Measurements from ENCODE around the gene RPTOR. TPM values are rescaled to one million over a fixed set of nuclear protein-coding genes. Genes with fewer than 3 reads are reported as not detected.

The RPTOR gene
- polyA plus RNA-seq, 1 donor (not counting 4 experiments of a cell fraction or from before 2014, with no cell fraction given) = 4.0 TPM

- Histone ChIP-seq H3K27ac (ENCODE audit: control insufficient read depth, insufficient read depth, low read length) (no peak overlapping the region), H3K79me2 (ENCODE audit: control insufficient read depth, insufficient read depth, low read length) (peaks cover 62% of the 10 kb centered on the region), H2AFZ (ENCODE audit: control insufficient read depth, low read length) (no peak overlapping the region), H3K36me3 (ENCODE audit: control insufficient read depth in 2 of 2, extremely low read depth in 1 of 2, insufficient read depth in 2 of 2, low read length in 2 of 2) (no peaks in the 10 kb centered on the region), H3K4me1 (ENCODE audit: control insufficient read depth, extremely low read depth, insufficient read depth, low read length) (no peaks in the 10 kb centered on the region), H3K27me3 (ENCODE audit: control insufficient read depth, extremely low read depth, insufficient read depth, low read length) (no peaks in the 10 kb centered on the region), H3K9ac (ENCODE audit: control insufficient read depth, extremely low read depth, insufficient read depth, low read length) (no peak overlapping the region), H3K4me2 (ENCODE audit: control insufficient read depth, extremely low read depth, insufficient read depth, low read depth, low read length) (no peak overlapping the region), H3K9me1 (ENCODE audit: control insufficient read depth, extremely low read depth, insufficient read depth, low read length) (no peaks in the 10 kb centered on the region), H3K9me3 (ENCODE audit: control insufficient read depth, low read depth, low read length) (no peaks in the 10 kb centered on the region), H4K20me1 (ENCODE audit: control insufficient read depth, extremely low read depth, insufficient read depth, low read length) (peaks cover 6% of the 10 kb centered on the region), H3K4me3 (ENCODE audit: control insufficient read depth in 2 of 3, extremely low read depth in 1 of 3, insufficient read depth in 2 of 3, low read depth in 1 of 3, low read length in 3 of 3) (no peak overlapping the region)
- dilution Hi-C loops (cut with MboI; ENCODE audit: extremely low pct_ligation_motif_present, low sequenced_read_pairs) = no loop called here
- FAIRE-seq (no peak), DNase-seq (ENCODE audit: low read depth, low spot score) (no peak)
- TF ChIP-seq, protein P1, sequence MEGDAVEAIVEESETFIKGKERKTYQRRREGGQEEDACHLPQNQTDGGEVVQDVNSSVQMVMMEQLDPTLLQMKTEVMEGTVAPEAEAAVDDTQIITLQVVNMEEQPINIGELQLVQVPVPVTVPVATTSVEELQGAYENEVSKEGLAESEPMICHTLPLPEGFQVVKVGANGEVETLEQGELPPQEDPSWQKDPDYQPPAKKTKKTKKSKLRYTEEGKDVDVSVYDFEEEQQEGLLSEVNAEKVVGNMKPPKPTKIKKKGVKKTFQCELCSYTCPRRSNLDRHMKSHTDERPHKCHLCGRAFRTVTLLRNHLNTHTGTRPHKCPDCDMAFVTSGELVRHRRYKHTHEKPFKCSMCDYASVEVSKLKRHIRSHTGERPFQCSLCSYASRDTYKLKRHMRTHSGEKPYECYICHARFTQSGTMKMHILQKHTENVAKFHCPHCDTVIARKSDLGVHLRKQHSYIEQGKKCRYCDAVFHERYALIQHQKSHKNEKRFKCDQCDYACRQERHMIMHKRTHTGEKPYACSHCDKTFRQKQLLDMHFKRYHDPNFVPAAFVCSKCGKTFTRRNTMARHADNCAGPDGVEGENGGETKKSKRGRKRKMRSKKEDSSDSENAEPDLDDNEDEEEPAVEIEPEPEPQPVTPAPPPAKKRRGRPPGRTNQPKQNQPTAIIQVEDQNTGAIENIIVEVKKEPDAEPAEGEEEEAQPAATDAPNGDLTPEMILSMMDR (optimal IDR thresholded peaks at IDR 0.05 in 1 of 3, IDR thresholded peaks at IDR 0.05 in 1 of 3, conservative IDR thresholded peaks at IDR 0.05 in 1 of 3; ENCODE audit: extremely low read depth in 1 of 3, insufficient read depth in 2 of 3, low read length in 3 of 3) = no peak
- no peak for TF ChIP-seq EZH2 (IDR thresholded peaks at IDR 0.05; ENCODE audit: low read length)
These were observed 17.0 kb downstream of the RPTOR start for GRCh38 chr17:80561541-80562114.

GRCh38 chr17:80564545-80564944 lies 19.9 kb downstream of the RPTOR start:
- peaks cover 65% of the 10 kb centered on the region for H3K79me2 ChIP-seq (ENCODE audit: control insufficient read depth, insufficient read depth, low read length)
- DNase-seq (ENCODE audit: low read depth, low spot score) (no peak), FAIRE-seq (no peak)
- TF ChIP-seq, protein P1 (optimal IDR thresholded peaks at IDR 0.05 in 1 of 3, IDR thresholded peaks at IDR 0.05 in 1 of 3, conservative IDR thresholded peaks at IDR 0.05 in 1 of 3; ENCODE audit: extremely low read depth in 1 of 3, insufficient read depth in 2 of 3, low read length in 3 of 3) = no peak
- no peak for TF ChIP-seq EZH2 (IDR thresholded peaks at IDR 0.05; ENCODE audit: low read length)
- no peaks in the 10 kb centered on the region for H3K9me1 ChIP-seq (ENCODE audit: control insufficient read depth, extremely low read depth, insufficient read depth, low read length)
- H3K9ac ChIP-seq (ENCODE audit: control insufficient read depth, extremely low read depth, insufficient read depth, low read length) = no peak overlapping the region
- no peak overlapping the region for H3K27ac ChIP-seq (ENCODE audit: control insufficient read depth, insufficient read depth, low read length)
- H3K4me2 ChIP-seq (ENCODE audit: control insufficient read depth, extremely low read depth, insufficient read depth, low read depth, low read length) = no peak overlapping the region
- no peaks in the 10 kb centered on the region for H3K4me1 ChIP-seq (ENCODE audit: control insufficient read depth, extremely low read depth, insufficient read depth, low read length)
- H3K36me3 ChIP-seq (ENCODE audit: control insufficient read depth in 2 of 2, extremely low read depth in 1 of 2, insufficient read depth in 2 of 2, low read length in 2 of 2) = no peaks in the 10 kb centered on the region
- no peak overlapping the region for H3K4me3 ChIP-seq (ENCODE audit: control insufficient read depth in 2 of 3, extremely low read depth in 1 of 3, insufficient read depth in 2 of 3, low read depth in 1 of 3, low read length in 3 of 3)
- dilution Hi-C loops (cut with MboI; ENCODE audit: extremely low pct_ligation_motif_present, low sequenced_read_pairs) = no loop called here
- peaks cover 7% of the 10 kb centered on the region for H4K20me1 ChIP-seq (ENCODE audit: control insufficient read depth, extremely low read depth, insufficient read depth, low read length)
- H2AFZ ChIP-seq (ENCODE audit: control insufficient read depth, low read length) = no peak overlapping the region
- H3K9me3 ChIP-seq (ENCODE audit: control insufficient read depth, low read depth, low read length) = no peaks in the 10 kb centered on the region
- no peaks in the 10 kb centered on the region for H3K27me3 ChIP-seq (ENCODE audit: control insufficient read depth, extremely low read depth, insufficient read depth, low read length)

Measured in keratinocyte (primary cell).